ENCODE data around the gene UBE2E2. TPM values are rescaled to one million over a fixed set of nuclear protein-coding genes. Genes with fewer than 3 reads are reported as not detected.

The UBE2E2 gene
- total RNA-seq, 1 donor, result 41.5 TPM

- TF ChIP-seq, protein P1, sequence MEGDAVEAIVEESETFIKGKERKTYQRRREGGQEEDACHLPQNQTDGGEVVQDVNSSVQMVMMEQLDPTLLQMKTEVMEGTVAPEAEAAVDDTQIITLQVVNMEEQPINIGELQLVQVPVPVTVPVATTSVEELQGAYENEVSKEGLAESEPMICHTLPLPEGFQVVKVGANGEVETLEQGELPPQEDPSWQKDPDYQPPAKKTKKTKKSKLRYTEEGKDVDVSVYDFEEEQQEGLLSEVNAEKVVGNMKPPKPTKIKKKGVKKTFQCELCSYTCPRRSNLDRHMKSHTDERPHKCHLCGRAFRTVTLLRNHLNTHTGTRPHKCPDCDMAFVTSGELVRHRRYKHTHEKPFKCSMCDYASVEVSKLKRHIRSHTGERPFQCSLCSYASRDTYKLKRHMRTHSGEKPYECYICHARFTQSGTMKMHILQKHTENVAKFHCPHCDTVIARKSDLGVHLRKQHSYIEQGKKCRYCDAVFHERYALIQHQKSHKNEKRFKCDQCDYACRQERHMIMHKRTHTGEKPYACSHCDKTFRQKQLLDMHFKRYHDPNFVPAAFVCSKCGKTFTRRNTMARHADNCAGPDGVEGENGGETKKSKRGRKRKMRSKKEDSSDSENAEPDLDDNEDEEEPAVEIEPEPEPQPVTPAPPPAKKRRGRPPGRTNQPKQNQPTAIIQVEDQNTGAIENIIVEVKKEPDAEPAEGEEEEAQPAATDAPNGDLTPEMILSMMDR (IDR thresholded peaks at IDR 0.05; ENCODE audit: insufficient read depth, low read depth, low read length), result no peak
- peak; percentile 24 for DNase-seq (ENCODE audit: low read depth)
- no peak overlapping the region for H3K4me3 ChIP-seq (ENCODE audit: low read depth, low read length)
These were observed 373.3 kb downstream of the UBE2E2 start for GRCh38 chr3:23576379-23576959.

- H3K4me3 ChIP-seq (ENCODE audit: low read depth, low read length), result no peak overlapping the region
- peak; percentile 90 for DNase-seq (ENCODE audit: low read depth)
- TF ChIP-seq, protein P1 (IDR thresholded peaks at IDR 0.05; ENCODE audit: insufficient read depth, low read depth, low read length), result no peak
These were observed 377.1 kb downstream of the UBE2E2 start for GRCh38 chr3:23580096-23580713.

DNA sequence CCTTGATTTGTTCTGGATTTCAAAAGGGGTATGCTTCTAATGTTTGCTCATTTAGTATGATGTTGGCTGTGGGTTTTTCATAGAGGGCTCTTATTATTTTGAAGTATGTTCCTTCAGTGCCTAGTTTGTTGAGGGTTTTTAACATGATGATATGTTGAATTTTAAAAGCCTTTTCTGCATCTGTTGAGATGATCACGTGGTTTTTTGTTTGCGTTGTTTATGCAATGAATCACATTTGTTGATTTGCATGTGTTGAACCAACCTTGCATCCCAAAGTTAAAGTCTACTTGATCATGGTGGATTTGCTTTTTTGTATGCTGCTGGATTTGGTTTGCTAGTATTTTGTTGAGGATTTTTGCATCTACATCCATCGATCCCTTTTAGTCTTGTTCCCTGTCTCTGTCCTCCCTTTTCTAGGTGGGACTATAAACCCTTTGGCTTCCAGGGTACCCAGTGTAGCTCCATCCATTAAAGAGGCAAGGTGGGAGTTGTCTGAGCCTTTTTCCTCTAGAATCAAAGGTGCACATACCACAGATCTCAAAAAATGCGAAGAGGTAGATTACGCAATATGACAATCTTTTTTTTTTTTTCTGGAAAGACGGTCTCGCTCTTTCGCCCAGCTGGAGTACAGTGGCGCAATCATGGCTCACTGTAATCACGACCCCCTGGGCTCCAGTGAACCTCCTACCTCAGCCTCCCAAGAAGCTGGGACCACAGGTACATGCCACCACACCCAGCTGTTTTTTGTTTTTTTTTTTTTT, 381.0 kb downstream of the UBE2E2 start:
- H3K4me3 ChIP-seq (ENCODE audit: low read depth, low read length), result no peak overlapping the region
- TF ChIP-seq, protein P1 (IDR thresholded peaks at IDR 0.05; ENCODE audit: insufficient read depth, low read depth, low read length), result no peak
- DNase-seq (ENCODE audit: low read depth), result no peak

GRCh38 chr3:23587513-23587912, 384.4 kb downstream of the UBE2E2 start:
- no peak for DNase-seq (ENCODE audit: low read depth)
- no peak overlapping the region for H3K4me3 ChIP-seq (ENCODE audit: low read depth, low read length)
- TF ChIP-seq, protein P1 (IDR thresholded peaks at IDR 0.05; ENCODE audit: insufficient read depth, low read depth, low read length), result no peak

GRCh38 chr3:23588547-23588946, 385.4 kb downstream of the UBE2E2 start:
- DNase-seq (ENCODE audit: low read depth), result no peak
- H3K4me3 ChIP-seq (ENCODE audit: low read depth, low read length), result no peak overlapping the region
- TF ChIP-seq, protein P1 (IDR thresholded peaks at IDR 0.05; ENCODE audit: insufficient read depth, low read depth, low read length), result no peak

- TF ChIP-seq, protein P1 (IDR thresholded peaks at IDR 0.05; ENCODE audit: insufficient read depth, low read depth, low read length), result no peak
- no peak overlapping the region for H3K4me3 ChIP-seq (ENCODE audit: low read depth, low read length)
- DNase-seq (ENCODE audit: low read depth), result no peak
These were observed 386.5 kb downstream of the UBE2E2 start for GRCh38 chr3:23589602-23590001.

All from fibroblast of villous mesenchyme (primary cell).